Body of pancreas (tissue), 4 donors: ENCODE results near the gene COPA. TPM values are rescaled to one million over a fixed set of nuclear protein-coding genes. Genes with fewer than 3 reads are reported as not detected.
A peak's percentile ranks its signal among the peaks of the same experiment; 100 is the strongest.
"Not testable (repeated sequence)": the region's sequence is repeated elsewhere in the genome, so short reads cannot be mapped to it uniquely, and the experiment has no call there.

Experiments used
- ATAC-seq: fragments of 150-250 bp; one replicate; pipeline ENCODE4 v1.9.1; 2016
- DNase-seq, 4 donors: peaks; one replicate each; pipeline ENCODE4 v3.0.0-alpha.2; 2019
- H3K27ac ChIP-seq, 4 donors: fragments of 200-600 bp; sonication (generic); 1 replicate in 3 of 4; 2 replicates in 1 of 4; pipeline versions ENCODE4 v1.5.1 to v1.6.1; 2016 to 2019; ENCODE audit warnings: mild to moderate bottlenecking in 1 of 4, mixed read lengths in 1 of 4, moderate library complexity in 1 of 4
- H3K27me3 ChIP-seq, 2 donors: fragments of 200-600 bp; sonication (generic); one replicate each; pipeline ENCODE4 v1.6.0; 2016; ENCODE audit warnings: mild to moderate bottlenecking in 1 of 2
- H3K36me3 ChIP-seq, 2 donors: fragments of 200-600 bp; sonication (generic); replicated peaks in 1 of 2; 2 replicates each; pipeline ENCODE4 v1.5.1; 2016; ENCODE audit warnings: low read depth in 2 of 2; ENCODE audit not compliant: insufficient read depth in 1 of 2
- H3K4me1 ChIP-seq: fragments of 200-600 bp; sonication (generic); one replicate; pipeline ENCODE4 v1.6.0; 2016
- H3K4me3 ChIP-seq, 2 donors: fragments of 200-600 bp; sonication (generic); 1 replicate in 1 of 2; 2 replicates in 1 of 2; pipeline ENCODE4 v1.5.1; 2016 to 2019
- H3K9me3 ChIP-seq, 3 donors: fragments of 200-600 bp; sonication (generic); 1 replicate in 2 of 3; 2 replicates in 1 of 3; pipeline ENCODE4 v1.5.1; 2016
- POLR2A ChIP-seq, 3 donors: fragments of 450-650 bp; IDR thresholded peaks; one replicate each; pipeline ENCODE4 v1.6.1; 2016; ENCODE audit warnings: antibody characterized with exemption in 3 of 3, mild to moderate bottlenecking in 2 of 3
- WGBS, 2 donors: methylation state at CpG; one replicate each; pipeline ENCODE4 v1.1.5; 2017; 5-methylcytosine and 5-hydroxymethylcytosine counted together
- intact Hi-C: fragments of 100-400 bp; cut with DNase I; formaldehyde crosslinking; loops from one replicate; pipeline ENCODE4 v1.15.1; 2023
- total RNA-seq, 2 donors: library from RNA; depleted of rRNA; stranded (reverse); fragments of >200 nt; gene quantifications; one replicate each; pipeline ENCODE4 v1.1.0, GENCODE V29; 2016
- TF ChIP-seq, protein P1 (sequence below), 7 experiments: fragments of 450-650 bp in 4 of 7; fragments of 200-600 bp in 3 of 7; sonication (generic) in 3 of 7; IDR thresholded peaks; one replicate each; pipeline ENCODE4 v1.5.1; 2016 to 2019; ENCODE audit warnings: antibody characterized with exemption in 7 of 7

COPA gene
- 10 to 100 TPM; 75.8 to 86.7 TPM for total RNA-seq

DNA sequence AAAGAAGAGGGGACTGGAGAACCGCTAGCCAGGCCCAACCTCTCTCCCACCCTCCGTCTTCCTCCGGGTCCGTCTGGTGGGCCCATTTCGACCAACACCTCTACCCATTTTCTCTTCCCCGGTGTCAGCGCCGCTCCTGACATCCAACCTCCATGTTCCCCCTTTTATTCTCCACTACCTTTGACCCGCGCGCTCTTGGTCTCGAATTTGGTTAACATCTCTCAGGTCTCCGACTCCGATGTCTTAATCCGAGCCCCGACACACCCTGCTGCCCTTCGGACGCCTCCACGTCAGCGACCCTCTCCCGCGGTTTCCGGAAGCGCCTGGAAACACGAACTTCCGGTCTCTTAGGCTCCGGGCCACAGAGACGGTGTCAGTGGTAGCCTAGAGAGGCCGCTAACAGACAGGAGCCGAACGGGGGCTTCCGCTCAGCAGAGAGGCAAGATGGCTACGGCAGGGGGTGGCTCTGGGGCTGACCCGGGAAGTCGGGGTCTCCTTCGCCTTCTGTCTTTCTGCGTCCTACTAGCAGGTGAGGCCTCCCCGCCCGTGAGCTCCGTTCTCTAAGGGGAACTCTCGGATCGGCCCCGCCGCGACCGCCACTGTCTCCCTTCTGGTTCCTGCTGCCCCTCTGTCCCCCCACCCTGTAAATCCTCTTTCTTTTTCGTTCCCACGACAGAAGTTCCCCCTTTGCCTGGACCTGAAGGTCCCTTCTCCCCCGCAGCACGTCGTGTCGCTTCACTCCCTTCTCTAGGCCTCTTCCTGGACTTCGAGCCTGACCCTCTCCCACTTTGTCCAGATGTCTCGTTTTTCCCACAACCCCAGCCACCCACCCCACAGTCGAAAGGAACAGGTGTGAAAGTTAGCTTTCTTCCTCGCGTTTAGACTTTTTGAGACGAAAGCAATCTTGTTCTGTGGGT, at the start of gene COPA, which contains the start of gene NCSTN:
COPA (minus strand) TSS at position 298 of the 917 bp plus-strand sequence; CDS start at position 218, 80 bp downstream.
NCSTN (plus strand) TSS at position 431 of the 917 bp plus-strand sequence; CDS start at position 445, 14 bp downstream.
- no peaks in the 10 kb centered on the region for H3K9me3 ChIP-seq
- H3K27ac ChIP-seq, result peak within 1 kb of the TSS; percentile 72 to 90 (median 87)
- peak within 1 kb of the TSS; percentile 75 to 96 for H3K4me3 ChIP-seq
- intact Hi-C loops, result no loop called here
- no peaks in the 10 kb centered on the region for H3K27me3 ChIP-seq
- H3K36me3 ChIP-seq, result peaks cover 0 to 15% of the 10 kb centered on the region in 2 donors
- peaks cover 41% of the 10 kb centered on the region for H3K4me1 ChIP-seq
- 0% methylated on average over 55 to 58 of the region's 58 CpGs for WGBS, 2 donors
- peak; percentile 76 to 96 (median 95) for TF ChIP-seq POLR2A (IDR thresholded peaks at IDR 0.05)
- TF ChIP-seq, protein P1, sequence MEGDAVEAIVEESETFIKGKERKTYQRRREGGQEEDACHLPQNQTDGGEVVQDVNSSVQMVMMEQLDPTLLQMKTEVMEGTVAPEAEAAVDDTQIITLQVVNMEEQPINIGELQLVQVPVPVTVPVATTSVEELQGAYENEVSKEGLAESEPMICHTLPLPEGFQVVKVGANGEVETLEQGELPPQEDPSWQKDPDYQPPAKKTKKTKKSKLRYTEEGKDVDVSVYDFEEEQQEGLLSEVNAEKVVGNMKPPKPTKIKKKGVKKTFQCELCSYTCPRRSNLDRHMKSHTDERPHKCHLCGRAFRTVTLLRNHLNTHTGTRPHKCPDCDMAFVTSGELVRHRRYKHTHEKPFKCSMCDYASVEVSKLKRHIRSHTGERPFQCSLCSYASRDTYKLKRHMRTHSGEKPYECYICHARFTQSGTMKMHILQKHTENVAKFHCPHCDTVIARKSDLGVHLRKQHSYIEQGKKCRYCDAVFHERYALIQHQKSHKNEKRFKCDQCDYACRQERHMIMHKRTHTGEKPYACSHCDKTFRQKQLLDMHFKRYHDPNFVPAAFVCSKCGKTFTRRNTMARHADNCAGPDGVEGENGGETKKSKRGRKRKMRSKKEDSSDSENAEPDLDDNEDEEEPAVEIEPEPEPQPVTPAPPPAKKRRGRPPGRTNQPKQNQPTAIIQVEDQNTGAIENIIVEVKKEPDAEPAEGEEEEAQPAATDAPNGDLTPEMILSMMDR (IDR thresholded peaks at IDR 0.05), result peak in 1 of 7 experiments; percentile 10
- ATAC-seq (peak; percentile 99), DNase-seq (peak; percentile 89 to 93 (median 92))

DNA sequence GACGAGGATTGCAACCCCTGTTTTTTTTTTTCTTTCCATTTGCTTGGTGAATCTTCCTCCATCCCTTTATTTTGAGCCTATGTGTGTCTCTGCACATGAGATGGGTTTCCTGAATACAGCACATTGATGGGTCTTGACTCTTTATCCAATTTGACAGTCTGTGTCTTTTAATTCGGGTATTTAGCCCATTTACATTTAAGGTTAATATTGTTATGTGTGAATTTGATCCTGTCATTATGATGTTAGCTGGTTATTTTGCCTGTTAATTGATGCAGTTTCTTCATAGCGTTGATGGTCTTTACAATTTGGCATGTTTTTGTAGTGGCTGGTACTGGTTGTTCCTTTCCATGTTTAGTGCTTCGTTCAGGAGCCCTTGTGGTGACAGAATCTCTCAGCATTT, 45.4 kb upstream of the COPA start:
- H3K27me3 ChIP-seq, H3K4me1 ChIP-seq, H3K4me3 ChIP-seq, DNase-seq, intact Hi-C loops, H3K36me3 ChIP-seq, H3K27ac ChIP-seq, ATAC-seq, H3K9me3 ChIP-seq: not testable (repeated sequence)
- 53 to 64% methylated on average over 4 of the region's 4 CpGs for WGBS, 2 donors

DNA sequence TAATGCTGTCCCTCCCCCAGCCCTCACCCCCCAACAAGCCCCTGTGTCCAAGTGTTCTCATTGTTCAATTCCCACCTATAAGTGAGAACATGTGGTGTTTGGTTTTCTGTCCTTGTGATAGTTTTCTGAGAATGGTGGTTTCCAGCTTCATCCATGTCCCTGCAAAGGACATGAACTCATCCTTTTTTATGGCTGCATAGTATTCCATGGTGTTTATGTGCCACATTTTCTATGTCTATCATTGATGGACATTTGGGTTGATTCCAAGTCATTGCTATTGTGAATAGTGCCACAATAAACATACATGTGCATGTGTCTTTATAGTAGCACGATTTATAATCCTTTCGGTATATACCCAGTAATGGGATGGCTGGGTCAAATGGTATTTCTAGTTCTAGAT, 41.8 kb upstream of the COPA start:
- H3K36me3 ChIP-seq, H3K4me3 ChIP-seq, H3K27ac ChIP-seq, ATAC-seq, H3K27me3 ChIP-seq, H3K4me1 ChIP-seq, DNase-seq, intact Hi-C loops, H3K9me3 ChIP-seq: not testable (repeated sequence)
- WGBS, 2 donors, result 91 to 98% methylated on average over 2 of the region's 2 CpGs

DNA sequence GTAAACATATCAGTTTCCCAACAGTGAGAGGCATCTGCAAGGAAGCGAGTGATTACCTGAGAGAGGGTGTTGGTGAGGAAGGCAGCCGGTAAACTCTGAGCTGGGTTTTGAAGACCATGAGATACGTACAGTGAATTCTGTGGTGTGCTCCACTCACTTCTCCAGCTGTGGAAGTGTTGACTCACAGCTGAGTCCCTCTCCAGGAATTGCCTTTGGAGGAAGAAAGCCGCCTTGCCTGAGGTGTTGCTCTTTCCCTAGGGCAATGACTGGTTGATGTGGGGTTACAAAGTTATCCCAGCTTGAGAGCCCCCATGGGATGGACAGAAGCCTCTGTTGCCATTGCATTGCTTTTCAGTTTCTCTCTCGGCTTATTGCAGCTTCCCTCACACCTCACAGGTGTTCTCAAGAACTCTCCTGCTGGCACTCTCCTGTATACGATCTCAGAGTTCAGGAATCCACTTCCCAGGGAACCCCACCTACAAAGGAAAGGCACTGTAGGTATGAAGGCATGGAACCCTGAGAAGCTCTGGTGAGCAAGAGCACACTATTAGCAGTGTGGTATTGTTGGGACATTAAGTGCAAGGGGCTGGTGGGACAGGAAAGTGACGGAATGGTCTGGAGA, 34.6 kb upstream of the COPA start:
- Histone ChIP-seq H3K27me3 (no peaks in the 10 kb centered on the region), H3K36me3 (no peaks in the 10 kb centered on the region), H3K9me3 (no peaks in the 10 kb centered on the region), H3K4me1 (peaks cover 9% of the 10 kb centered on the region), H3K27ac (no peak overlapping the region), H3K4me3 (no peak overlapping the region)
- DNase-seq (no peak), ATAC-seq (no peak)
- no peak for TF ChIP-seq POLR2A (IDR thresholded peaks at IDR 0.05)
- TF ChIP-seq, protein P1 (IDR thresholded peaks at IDR 0.05), result no peak
- WGBS, 2 donors, result 73 to 76% methylated on average over 7 of the region's 7 CpGs
- intact Hi-C loops, result loop anchor here (10.0 kb wide), 1 partner anchor 273 kb away; no protein-coding TSS in a partner anchor

DNA sequence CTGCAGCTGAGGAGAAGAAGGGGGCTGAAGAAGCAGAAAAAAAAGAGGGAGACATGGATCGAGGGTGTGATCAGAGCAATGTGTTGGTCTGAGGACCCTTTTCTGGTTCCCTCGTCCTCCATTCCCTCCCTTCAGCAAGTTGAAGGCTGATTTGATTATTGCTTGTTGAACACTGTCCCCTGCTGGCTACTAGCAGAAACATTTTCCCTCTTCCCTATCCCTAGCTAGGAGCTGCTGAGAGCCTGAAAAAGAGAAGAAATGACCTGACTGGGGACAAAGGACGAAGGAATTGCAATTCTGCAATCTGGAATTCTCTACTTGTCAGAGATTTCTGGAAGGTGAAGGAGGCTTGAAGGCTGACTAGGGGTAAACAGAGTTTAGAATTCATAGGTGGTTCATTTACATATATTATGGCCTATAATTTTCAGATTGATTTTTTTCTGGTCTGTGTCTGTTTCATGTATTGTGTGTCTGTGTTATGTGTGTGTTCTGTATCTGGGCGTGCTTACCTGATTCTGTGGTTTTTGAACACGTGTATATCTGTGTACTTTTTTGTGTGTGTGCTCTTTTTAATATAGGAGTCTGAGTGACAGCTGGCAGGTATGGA, 33.6 kb upstream of the COPA start:
- DNase-seq, result peak; percentile 28 to 59 (median 36)
- Histone ChIP-seq H3K27ac (peak overlapping the region in 2 of 4 donors; percentile 58 to 64), H3K36me3 (no peaks in the 10 kb centered on the region), H3K4me3 (no peak overlapping the region), H3K9me3 (no peaks in the 10 kb centered on the region), H3K4me1 (peaks cover 9% of the 10 kb centered on the region), H3K27me3 (no peaks in the 10 kb centered on the region)
- WGBS, 2 donors, result 5 to 10% methylated on average over 5 of the region's 5 CpGs
- intact Hi-C loops, result loop anchor here (10.0 kb wide), 1 partner anchor 272 kb away; no protein-coding TSS in a partner anchor
- no peak for TF ChIP-seq POLR2A (IDR thresholded peaks at IDR 0.05)
- TF ChIP-seq, protein P1 (IDR thresholded peaks at IDR 0.05), result peak; percentile 69 to 98 (median 93)
- ATAC-seq, result peak; percentile 83
